HepG2 (cell line): ENCODE results near the gene ATP2A3. TPM values are rescaled to one million over a fixed set of nuclear protein-coding genes. Genes with fewer than 3 reads are reported as not detected.

Experiments used
- ETV5 ChIP-seq: IDR thresholded peaks from 2 replicates; pipeline ENCODE4 v1.6.1; 2018; ENCODE audit warnings: missing biosample characterization, missing genetic modification reagents, inconsistent platforms, borderline replicate concordance
- FOXP4 ChIP-seq: sonication (generic); formaldehyde crosslinking; IDR thresholded peaks from 2 replicates; pipeline ENCODE4 v1.4.0; 2020; ENCODE audit warnings: missing genetic modification reagents
- HOXA3 ChIP-seq: sonication (generic); formaldehyde crosslinking; IDR thresholded peaks from 2 replicates; pipeline ENCODE4 v1.5.0; 2020; ENCODE audit warnings: missing genetic modification reagents
- RXRA ChIP-seq: sonication (generic); formaldehyde crosslinking; IDR thresholded peaks from 2 replicates; pipeline ENCODE4 v1.5.1; 2020; ENCODE audit warnings: missing genetic modification reagents
- SALL1 ChIP-seq: sonication (generic); formaldehyde crosslinking; IDR thresholded peaks from 2 replicates; pipeline ENCODE4 v1.8.0; 2022; ENCODE audit warnings: mild to moderate bottlenecking, missing genetic modification reagents
- SAP130 ChIP-seq: IDR thresholded peaks from 2 replicates; pipeline ENCODE4 v1.6.1; 2016; ENCODE audit warnings: low read depth
- SKIL ChIP-seq: sonication (generic); formaldehyde crosslinking; IDR thresholded peaks from 2 replicates; pipeline ENCODE4 v1.8.0; 2022; ENCODE audit warnings: missing genetic modification reagents, mild to moderate bottlenecking, moderate library complexity, borderline replicate concordance
- UBTF ChIP-seq: sonication (generic); formaldehyde crosslinking; IDR thresholded peaks from 2 replicates; pipeline ENCODE4 v1.4.0; 2020; ENCODE audit warnings: mild to moderate bottlenecking, missing genetic modification reagents
- ZBTB10 ChIP-seq: sonication (generic); formaldehyde crosslinking; IDR thresholded peaks from 2 replicates; pipeline ENCODE4 v1.4.0; 2020; ENCODE audit warnings: missing genetic modification reagents, borderline replicate concordance
- ZNF329 ChIP-seq: sonication (generic); formaldehyde crosslinking; IDR thresholded peaks from 2 replicates; pipeline ENCODE4 v1.9.0; 2021; ENCODE audit warnings: low read depth, mild to moderate bottlenecking, missing genetic modification reagents
- ZNF414 ChIP-seq: sonication (generic); formaldehyde crosslinking; IDR thresholded peaks from 2 replicates; pipeline ENCODE4 v1.5.0; 2020; ENCODE audit warnings: missing genetic modification reagents
- ZNF496 ChIP-seq: sonication (generic); formaldehyde crosslinking; IDR thresholded peaks from 2 replicates; pipeline ENCODE4 v1.8.1; 2023; ENCODE audit warnings: mild to moderate bottlenecking, moderate library complexity, missing genetic modification reagents; ENCODE audit not compliant: insufficient replicate concordance
- ZNF513 ChIP-seq: sonication (generic); formaldehyde crosslinking; conservative IDR thresholded peaks from 2 replicates; pipeline ENCODE4 v1.5.0; 2020; ENCODE audit warnings: missing genetic modification reagents
- polyA plus RNA-seq, 8 experiments: library from polyadenylated mRNA; depleted of rRNA in 3 of 8; stranded (reverse) in 7 of 8; unstranded in 1 of 8; fragments of >200 nt; fragmentation: Illumina TruSeq in 4 of 8; extraction: Trizol in 4 of 8; gene quantifications; 2 replicates each; pipeline versions ENCODE4 v1.2.1 to v1.2.3, GENCODE V29; 2011 to 2016; ENCODE audit warnings: low read depth in 4 of 8, missing spikeins in 1 of 8, mixed read lengths in 1 of 8; ENCODE audit not compliant: insufficient read depth in 1 of 8
- total RNA-seq, 5 experiments: library from RNA; depleted of rRNA; stranded (reverse); fragments of >200 nt; fragmentation: Illumina TruSeq; extraction: Trizol; gene quantifications; 2 replicates each; pipeline ENCODE4 v1.2.3, GENCODE V29; 2016; ENCODE audit warnings: low read depth in 1 of 5
- TF ChIP-seq, protein P1 (sequence below): sonication (generic); formaldehyde crosslinking; IDR thresholded peaks from 2 replicates; pipeline ENCODE4 v1.8.0; 2022; ENCODE audit warnings: mild to moderate bottlenecking, missing genetic modification reagents

ATP2A3 gene
- total and polyA plus RNA-seq, 2 of the 13 experiments (the other 11 are each of a cell fraction or from before 2014, with no cell fraction given), result 0.07 TPM; not detected in 1

GRCh38 chr17:3959295-3959899 is 4.8 kb downstream of the ATP2A3 start (continued):
- TF ChIP-seq, protein P1, sequence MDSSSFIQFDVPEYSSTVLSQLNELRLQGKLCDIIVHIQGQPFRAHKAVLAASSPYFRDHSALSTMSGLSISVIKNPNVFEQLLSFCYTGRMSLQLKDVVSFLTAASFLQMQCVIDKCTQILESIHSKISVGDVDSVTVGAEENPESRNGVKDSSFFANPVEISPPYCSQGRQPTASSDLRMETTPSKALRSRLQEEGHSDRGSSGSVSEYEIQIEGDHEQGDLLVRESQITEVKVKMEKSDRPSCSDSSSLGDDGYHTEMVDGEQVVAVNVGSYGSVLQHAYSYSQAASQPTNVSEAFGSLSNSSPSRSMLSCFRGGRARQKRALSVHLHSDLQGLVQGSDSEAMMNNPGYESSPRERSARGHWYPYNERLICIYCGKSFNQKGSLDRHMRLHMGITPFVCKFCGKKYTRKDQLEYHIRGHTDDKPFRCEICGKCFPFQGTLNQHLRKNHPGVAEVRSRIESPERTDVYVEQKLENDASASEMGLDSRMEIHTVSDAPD (CRISPR knock-in tag), result no peak
- TF ChIP-seq SKIL, result 0 out of 2 replicates have a peak, but pooled peaks have one; percentile 13
- peak; percentile 67; the same call in 1 of the 2 replicates for TF ChIP-seq ZNF414 (CRISPR knock-in tag)
- TF ChIP-seq UBTF, result 0 out of 2 replicates have a peak, but pooled peaks have one; percentile 30
- TF ChIP-seq HOXA3 (CRISPR knock-in tag), result 0 out of 2 replicates have a peak, but pooled peaks have one; percentile 4
- TF ChIP-seq SALL1 (CRISPR knock-in tag), result peak; percentile 58; the same call in 1 of the 2 replicates
- TF ChIP-seq FOXP4 (CRISPR knock-in tag), result peak; percentile 73
- peak; percentile 58; the same call in 1 of the 2 replicates for TF ChIP-seq SAP130 (CRISPR knock-in tag)
- TF ChIP-seq ETV5 (CRISPR knock-in tag), result 0 out of 2 replicates have a peak, but pooled peaks have one; percentile 13
- TF ChIP-seq ZNF513 (CRISPR knock-in tag), result no peak
- peak; percentile 48; the same call in 1 of the 2 replicates for TF ChIP-seq ZBTB10 (CRISPR knock-in tag)
- no peak for TF ChIP-seq ZNF329 (CRISPR knock-in tag)
- TF ChIP-seq RXRA, result no peak; the same call in 1 of the 2 replicates
- TF ChIP-seq ZNF496 (CRISPR knock-in tag), result no peak
